Lower leg skin (tissue), 3 donors: ENCODE data around the gene C9orf50.

Source experiments
- CTCF ChIP-seq, 3 donors: fragments of 450-650 bp; IDR thresholded peaks; one replicate each; pipeline ENCODE4 v1.5.1; 2016; ENCODE audit warnings: antibody characterized with exemption in 3 of 3, mild to moderate bottlenecking in 3 of 3, moderate library complexity in 2 of 3
- POLR2A ChIP-seq, 2 donors: fragments of 450-650 bp; IDR thresholded peaks; one replicate each; pipeline ENCODE4 v1.6.1; 2016 to 2017; ENCODE audit warnings: antibody characterized with exemption in 2 of 2, mild to moderate bottlenecking in 1 of 2, moderate library complexity in 1 of 2

- TF ChIP-seq CTCF (IDR thresholded peaks at IDR 0.05) (no peak), POLR2A (IDR thresholded peaks at IDR 0.05) (no peak)
Measured at GRCh38 chr9:129632460-129632859, 11.6 kb upstream of the C9orf50 start.
